ENCODE results near the gene ID3.

Gene ID3

GRCh38 chr1:23576338-23577055 is 17.2 kb upstream of the ID3 start:
- TF ChIP-seq ZFX (IDR thresholded peaks at IDR 0.05; ENCODE audit: borderline replicate concordance) (no peak), CTCF (IDR thresholded peaks at IDR 0.05) (no peak)
- no peak overlapping the region for H3K27ac ChIP-seq

GRCh38 chr1:23575226-23575810 is 16.0 kb upstream of the ID3 start:
- no peak overlapping the region for H3K27ac ChIP-seq
- TF ChIP-seq ZFX (IDR thresholded peaks at IDR 0.05; ENCODE audit: borderline replicate concordance), result no peak
- TF ChIP-seq CTCF (IDR thresholded peaks at IDR 0.05), result no peak

- no peak for TF ChIP-seq ZFX (IDR thresholded peaks at IDR 0.05; ENCODE audit: borderline replicate concordance)
- TF ChIP-seq CTCF (IDR thresholded peaks at IDR 0.05), result no peak
- H3K27ac ChIP-seq, result no peak overlapping the region
These were observed 15.0 kb upstream of the ID3 start for GRCh38 chr1:23574265-23574754.

GRCh38 chr1:23573574-23574182 is 14.4 kb upstream of the ID3 start:
- TF ChIP-seq CTCF (IDR thresholded peaks at IDR 0.05) (no peak), ZFX (IDR thresholded peaks at IDR 0.05; ENCODE audit: borderline replicate concordance) (no peak)
- H3K27ac ChIP-seq, result no peak overlapping the region

GRCh38 chr1:23571465-23571864 is 12.2 kb upstream of the ID3 start:
- H3K27ac ChIP-seq, result no peak overlapping the region
- TF ChIP-seq ZFX (IDR thresholded peaks at IDR 0.05; ENCODE audit: borderline replicate concordance) (no peak), CTCF (IDR thresholded peaks at IDR 0.05) (no peak)

- TF ChIP-seq CTCF (IDR thresholded peaks at IDR 0.05) (no peak), ZFX (IDR thresholded peaks at IDR 0.05; ENCODE audit: borderline replicate concordance) (no peak)
- H3K27ac ChIP-seq, result no peak overlapping the region
These were observed 10.8 kb upstream of the ID3 start for GRCh38 chr1:23570001-23570691.
